GM20431 (cell line): Measurements from ENCODE around the gene BTBD2.
"Not testable (repeated sequence)": the region's sequence is repeated elsewhere in the genome, so short reads cannot be mapped to it uniquely, and the experiment has no call there.

Source experiments
- in situ Hi-C: fragments of 300-500 bp; cut with MseI, MboI; formaldehyde crosslinking; loops from one replicate; pipeline ENCODE4 v1.15.0; 2020; ENCODE audit warnings: low sequenced_read_pairs; ENCODE audit not compliant: unreplicated experiment

The BTBD2 gene

DNA sequence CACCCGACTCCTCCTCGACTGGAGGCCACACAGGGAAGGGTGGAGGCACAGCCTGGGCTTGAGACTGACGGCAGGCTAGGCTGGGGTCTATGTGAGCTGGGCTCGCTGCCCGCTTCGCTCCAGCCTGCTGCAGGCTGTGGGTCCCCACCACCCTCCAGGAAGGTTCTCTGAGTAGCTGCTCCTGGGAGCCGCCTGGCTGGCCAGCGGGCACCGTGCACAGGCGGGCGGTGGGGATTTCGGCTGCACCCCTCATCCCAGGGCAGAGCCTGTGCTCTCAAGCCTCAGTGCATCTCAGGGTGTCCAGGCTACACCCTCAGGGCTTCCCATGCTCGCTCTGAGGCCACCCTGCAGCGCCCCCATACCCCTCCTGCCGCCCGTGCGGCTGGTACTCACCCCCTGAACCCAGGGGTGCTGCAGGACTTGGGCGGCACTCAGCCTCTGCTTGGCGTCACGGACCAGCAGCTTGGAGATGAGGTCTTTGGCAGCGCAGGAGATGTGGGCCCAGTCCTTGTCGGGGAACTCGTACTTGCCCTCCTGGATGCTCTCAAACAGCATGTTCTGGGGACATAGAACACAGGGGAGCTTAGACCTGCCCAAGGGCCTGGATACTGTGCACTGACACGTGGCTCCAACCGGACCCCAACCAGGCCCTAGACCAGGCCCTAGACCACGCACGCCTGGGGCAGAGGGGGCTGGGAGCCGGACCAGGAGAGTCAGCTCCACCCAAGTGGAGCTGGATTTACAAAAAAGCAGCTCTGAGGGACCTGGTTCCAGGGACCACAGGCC lies 25.3 kb upstream of the BTBD2 start:
- in situ Hi-C loops = no loop called here

- in situ Hi-C loops = no loop called here
Measured at GRCh38 chr19:2039959-2040646, 24.6 kb upstream of the BTBD2 start.

DNA sequence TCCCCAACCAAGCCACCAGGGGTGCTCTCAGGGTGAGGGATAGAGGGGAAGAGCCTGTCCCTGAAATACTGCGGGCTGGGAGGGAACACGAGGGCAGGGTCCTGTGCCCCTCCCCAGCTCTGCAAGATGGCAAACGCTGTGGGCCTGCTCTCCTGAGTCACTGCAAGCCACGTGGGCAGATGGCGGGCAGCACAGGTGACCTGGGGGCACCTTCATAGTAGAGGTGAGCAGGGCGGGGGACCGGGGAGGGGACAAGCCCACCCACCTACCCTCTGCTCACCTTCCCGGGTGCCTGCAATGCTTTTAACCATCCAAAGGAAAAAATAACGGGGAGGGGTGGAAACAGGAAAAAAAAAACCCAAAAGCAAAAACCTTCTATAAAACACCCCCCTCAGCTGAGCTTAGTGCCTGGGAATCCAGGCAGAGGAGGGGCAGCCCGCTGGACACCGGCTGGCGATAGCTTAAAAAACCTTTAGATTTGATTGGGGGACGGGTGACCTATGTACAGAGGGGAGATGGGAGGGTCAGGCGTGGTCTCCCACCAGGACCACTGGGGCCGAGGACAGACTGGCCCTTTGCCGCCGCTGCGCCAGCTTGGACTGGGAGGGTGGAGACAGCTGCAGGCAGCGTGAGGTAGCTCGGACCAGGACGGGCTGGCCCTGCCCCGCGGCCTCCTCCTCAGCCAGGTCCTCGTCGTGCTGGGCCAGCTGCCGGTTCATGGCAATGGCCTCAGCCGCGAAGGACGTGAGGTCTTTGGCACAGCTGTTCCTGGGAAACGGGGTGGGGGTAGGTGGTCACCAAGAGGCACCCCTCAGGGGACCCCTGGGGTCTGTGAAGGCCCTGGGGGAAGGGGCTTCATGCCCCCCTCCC lies 23.8 kb upstream of the BTBD2 start:
- in situ Hi-C loops = no loop called here

GRCh38 chr19:2038284-2039088 lies 23.0 kb upstream of the BTBD2 start:
- in situ Hi-C loops = no loop called here

DNA sequence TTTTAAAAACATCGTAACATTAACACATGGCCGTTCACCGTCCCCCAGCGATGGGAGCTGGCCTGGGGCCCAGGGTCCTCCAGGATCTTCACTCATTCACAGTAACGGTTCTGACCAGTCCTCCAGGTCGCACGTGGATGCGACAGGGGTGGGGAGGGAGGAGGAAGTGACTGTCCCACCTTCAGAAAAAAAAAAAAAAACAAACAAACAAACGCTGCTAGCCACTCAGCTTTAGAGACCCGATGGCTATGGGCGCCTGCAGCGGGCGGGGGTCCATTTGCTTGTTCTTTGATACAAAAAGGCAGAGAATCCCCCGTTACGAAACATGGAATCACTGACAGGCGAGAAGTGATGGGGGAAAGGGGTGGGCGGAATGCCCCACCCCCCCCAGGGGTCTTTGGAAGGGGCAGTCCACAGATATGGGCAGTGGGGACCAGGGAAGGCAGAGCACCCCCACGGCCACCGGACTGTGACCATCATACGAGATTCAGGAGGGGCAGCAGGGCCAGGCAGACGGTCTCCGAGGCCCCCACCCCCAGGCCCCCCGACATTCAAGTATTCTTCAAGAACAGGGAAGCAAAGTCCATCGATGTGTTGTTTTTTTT lies 22.2 kb upstream of the BTBD2 start:
- in situ Hi-C loops = no loop called here

- in situ Hi-C loops = no loop called here
Measured at GRCh38 chr19:2036424-2036823, 20.9 kb upstream of the BTBD2 start.

DNA sequence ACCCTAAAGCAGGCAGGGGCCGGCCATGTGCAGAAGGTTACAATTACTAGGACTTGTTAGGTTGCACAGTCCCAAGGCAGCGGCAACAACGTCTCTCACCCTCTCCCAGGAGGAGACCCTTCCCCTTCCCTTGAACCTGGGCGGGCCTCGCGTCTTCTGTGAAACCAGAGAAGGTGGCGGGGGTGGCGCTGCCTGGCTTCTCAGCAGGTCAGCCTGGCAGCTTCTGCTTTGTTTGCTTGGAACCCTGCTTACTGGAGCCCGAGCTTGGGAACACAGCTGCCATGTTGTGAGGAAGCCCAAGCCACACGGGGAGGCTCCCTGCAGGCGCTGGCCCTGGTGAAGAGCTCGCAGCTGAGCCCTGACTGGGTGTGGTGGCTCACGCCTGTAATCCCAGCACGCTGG lies 20.1 kb upstream of the BTBD2 start:
- in situ Hi-C loops = no loop called here

GRCh38 chr19:2034729-2035589 lies 19.4 kb upstream of the BTBD2 start:
- in situ Hi-C loops = no loop called here

DNA sequence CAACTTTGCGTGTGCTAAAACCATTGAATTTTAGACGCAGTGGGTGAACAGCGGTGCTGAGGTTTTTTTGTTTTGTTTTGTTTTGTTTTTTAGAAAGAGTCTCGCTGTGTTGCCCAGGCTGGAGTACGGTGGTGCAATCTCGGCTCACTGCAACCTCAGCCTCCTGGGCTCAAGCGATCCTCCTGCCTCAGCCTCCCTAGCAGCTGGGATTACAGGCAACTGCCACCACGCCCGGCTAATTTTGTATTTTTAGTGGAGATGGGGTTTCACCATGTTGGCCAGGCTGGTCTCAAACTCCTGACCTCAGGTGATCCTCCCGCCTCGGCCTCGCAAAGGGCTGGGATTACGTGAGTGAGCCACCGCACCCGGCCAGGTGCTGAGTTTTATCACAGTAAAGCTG lies 18.7 kb upstream of the BTBD2 start:
- in situ Hi-C loops = not testable (repeated sequence)

- in situ Hi-C loops = no loop called here
Measured at GRCh38 chr19:2033825-2034159, 18.3 kb upstream of the BTBD2 start.

DNA sequence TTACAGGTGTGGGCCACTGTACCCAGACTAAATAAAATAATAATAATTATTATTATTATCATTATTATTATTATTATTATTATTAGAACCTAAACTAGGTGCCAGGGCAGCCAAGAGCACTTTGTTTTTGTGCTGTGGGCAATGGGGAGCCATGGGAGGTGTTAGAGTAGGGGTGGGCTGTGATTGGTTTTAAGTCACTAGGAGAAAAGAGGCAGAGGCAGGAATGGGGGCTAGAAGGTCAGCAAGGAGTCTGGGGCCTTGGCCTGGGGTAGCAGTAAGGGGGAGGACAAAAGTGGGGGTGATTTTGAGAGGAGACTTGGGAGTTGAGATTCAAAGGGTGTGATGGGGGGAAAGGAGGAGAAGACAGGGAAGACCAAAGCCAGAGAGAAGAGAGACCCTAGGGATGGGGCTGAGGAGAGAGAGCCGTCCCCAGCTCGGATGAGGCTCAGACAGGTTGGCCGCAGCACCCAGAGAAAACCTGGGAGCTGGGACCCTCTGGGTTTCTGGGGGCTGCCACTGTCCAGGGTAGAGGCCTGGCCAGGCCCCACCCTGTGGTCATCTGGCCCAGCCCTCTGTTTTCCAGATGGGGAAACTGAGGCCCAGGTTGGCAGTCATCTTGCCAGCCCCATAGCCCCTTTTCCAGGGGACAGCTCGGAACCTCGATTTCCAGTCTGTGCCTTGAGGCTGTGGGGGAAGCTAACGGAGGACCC lies 17.8 kb upstream of the BTBD2 start:
- in situ Hi-C loops = no loop called here

DNA sequence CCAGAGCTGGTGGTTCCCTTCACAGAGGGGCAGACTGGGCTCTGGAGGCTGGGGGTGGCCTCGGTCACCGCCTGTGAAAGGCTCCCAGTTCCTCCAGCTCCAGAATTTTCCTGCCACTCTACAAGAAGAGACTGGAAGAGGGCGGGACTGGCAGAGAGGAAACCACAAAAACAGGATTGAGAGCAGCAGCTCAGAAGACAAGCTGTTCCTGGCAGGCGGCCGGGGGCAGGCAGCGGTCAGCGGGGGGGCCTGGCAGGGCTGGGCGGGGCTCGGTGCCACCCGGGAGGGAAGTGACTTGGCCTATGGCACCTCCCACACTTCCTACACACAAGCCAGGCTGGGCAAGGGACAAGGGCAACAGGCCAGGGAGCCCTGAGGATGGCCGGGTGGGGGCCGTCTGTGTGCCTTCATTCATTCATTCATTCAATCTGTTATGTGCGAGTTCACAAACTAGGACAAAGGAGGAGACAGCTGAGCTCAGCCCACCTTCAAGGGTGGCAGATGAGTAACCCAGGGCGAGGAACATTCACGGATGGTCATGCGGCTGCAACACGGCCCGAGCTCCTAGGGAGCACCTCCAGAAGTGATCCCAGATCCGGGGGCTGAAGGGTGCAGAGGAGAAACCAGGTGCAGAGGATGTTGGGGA lies 16.9 kb upstream of the BTBD2 start:
- in situ Hi-C loops = no loop called here

- in situ Hi-C loops = no loop called here
Measured at GRCh38 chr19:2027361-2027760, 11.8 kb upstream of the BTBD2 start.

GRCh38 chr19:2026770-2027169 lies 11.3 kb upstream of the BTBD2 start:
- in situ Hi-C loops = no loop called here

- in situ Hi-C loops = no loop called here
Measured at GRCh38 chr19:2022289-2022688, 6.8 kb upstream of the BTBD2 start.

GRCh38 chr19:2021453-2022140 lies 6.1 kb upstream of the BTBD2 start:
- in situ Hi-C loops = no loop called here

DNA sequence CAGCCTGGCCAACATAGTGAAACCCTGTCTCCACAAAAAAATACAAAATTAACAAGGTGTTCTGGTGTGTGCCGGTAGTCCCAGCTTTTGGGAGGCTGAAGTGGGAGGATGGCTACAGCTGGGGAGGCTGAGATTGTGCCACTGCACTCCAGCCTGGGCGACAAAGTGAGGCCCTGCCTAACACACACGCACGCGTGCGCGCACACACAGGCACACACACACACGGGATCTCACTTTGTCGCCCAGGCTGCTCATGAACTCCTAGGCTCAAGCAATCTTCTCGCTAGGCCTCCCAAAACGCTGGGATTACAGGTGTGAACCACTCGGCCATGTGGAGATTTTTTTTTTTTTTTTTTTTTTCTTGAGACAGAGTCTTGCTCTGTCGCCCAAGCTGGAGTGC lies 3.2 kb upstream of the BTBD2 start:
- in situ Hi-C loops = no loop called here
